Fibroblast of pulmonary artery (primary cell): ENCODE data around the gene CFAP73.

Source experiments
- DNase-seq: peaks from one replicate; pipeline ENCODE4 v3.0.0-alpha.2; 2010; ENCODE audit warnings: low read depth
- H3K4me3 ChIP-seq: replicated peaks from 2 replicates; pipeline ENCODE4 v1.5.1; 2011; ENCODE audit warnings: low read depth, mild to moderate bottlenecking, control low read depth, low read length, moderate library complexity
- CTCF ChIP-seq: IDR thresholded peaks from 2 replicates; pipeline ENCODE4 v1.5.1; 2011; ENCODE audit warnings: mild to moderate bottlenecking, control low read depth, low read length, inconsistent platforms; ENCODE audit errors: missing control alignments

CFAP73 gene

DNA sequence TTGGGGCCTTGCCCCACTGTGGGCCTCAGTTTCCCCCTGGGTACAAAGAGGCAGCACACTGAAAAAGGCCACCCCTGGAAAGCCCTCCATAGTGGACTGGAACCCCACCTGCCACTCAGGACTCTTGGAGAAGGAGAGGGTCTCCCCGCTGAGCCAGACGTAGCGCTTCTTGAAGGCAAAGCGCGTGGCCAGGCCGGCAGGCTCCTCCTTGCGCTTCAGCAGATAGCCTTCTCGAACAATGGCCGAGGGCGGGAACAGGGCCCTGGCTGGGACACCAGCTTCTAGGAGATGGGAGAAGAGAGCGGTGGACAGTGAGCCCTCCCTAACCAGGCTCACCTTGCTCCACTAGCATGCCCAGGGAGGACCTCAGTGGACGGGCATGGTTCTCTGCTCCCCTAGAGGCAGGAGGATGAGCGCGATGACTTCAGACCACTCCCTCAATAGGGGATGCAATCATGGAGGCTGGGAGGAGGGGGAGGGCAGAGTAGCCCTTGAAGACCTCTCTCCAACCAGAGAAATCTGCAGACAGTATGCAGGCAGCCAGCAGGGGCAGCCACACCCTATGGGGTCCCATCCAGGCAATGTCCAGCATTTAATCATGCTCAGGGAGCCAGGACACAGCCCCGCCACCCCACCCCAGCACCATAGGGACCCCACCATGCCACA lies 43.8 kb upstream of the CFAP73 start:
- no peak for TF ChIP-seq CTCF
- DNase-seq: no peak
- no peak overlapping the region for H3K4me3 ChIP-seq

GRCh38 chr12:113106361-113106760 lies 43.2 kb upstream of the CFAP73 start:
- TF ChIP-seq CTCF: no peak
- no peak for DNase-seq
- H3K4me3 ChIP-seq: no peak overlapping the region

- DNase-seq: no peak
- TF ChIP-seq CTCF: no peak
These were observed 41.2 kb upstream of the CFAP73 start for GRCh38 chr12:113108308-113108707.

GRCh38 chr12:113109360-113109759 lies 40.2 kb upstream of the CFAP73 start:
- no peak overlapping the region for H3K4me3 ChIP-seq
- no peak for TF ChIP-seq CTCF
- no peak for DNase-seq

More at GRCh38 chr12:113108308-113108707, 41.2 kb upstream of the CFAP73 start:
- H3K4me3 ChIP-seq: no peak overlapping the region

GRCh38 chr12:113109872-113110599 lies 39.5 kb upstream of the CFAP73 start:
- DNase-seq: no peak
- TF ChIP-seq CTCF: no peak
- H3K4me3 ChIP-seq: no peak overlapping the region

- TF ChIP-seq CTCF: no peak
- DNase-seq: no peak
- no peak overlapping the region for H3K4me3 ChIP-seq
These were observed 38.3 kb upstream of the CFAP73 start for GRCh38 chr12:113111247-113111646.
